PC-3 (cell line): ENCODE results near the gene ATP5F1B. TPM values are rescaled to one million over a fixed set of nuclear protein-coding genes. Genes with fewer than 3 reads are reported as not detected.

Experiments
- ATAC-seq: fragments of 200-7000 bp; cut with Tn5 transposase; 2 replicates; pipeline ENCODE4 v1.9.1; 2020; ENCODE audit warnings: mild to moderate bottlenecking, moderate library complexity
- BruUV-seq: library from RNA; stranded (reverse); fragments of 400-500 nt; replicated peaks from 2 replicates; lab custom pipeline; 2021; lab: Mats Ljungman, UMichigan
- CTCF ChIA-PET: fragments of 300-600 bp; sonication (Branson Sonifier 250); formaldehyde crosslinking; loops from one replicate; lab custom pipeline; 2022; ENCODE audit warnings: antibody characterized with exemption; lab: Charles Lee
- POLR2A ChIA-PET: fragments of 300-600 bp; sonication (Branson Sonifier 250); formaldehyde crosslinking; loops from one replicate; lab custom pipeline; 2022; ENCODE audit warnings: antibody characterized with exemption; ENCODE audit not compliant: unreplicated experiment; lab: Charles Lee
- DNase-seq: peaks from one replicate; pipeline ENCODE4 v3.0.0-alpha.2; 2015
- H2AFZ ChIP-seq: fragments of 300-600 bp; sonication (generic); 2 replicates; pipeline ENCODE4 v1.6.0; 2016; ENCODE audit warnings: antibody characterized with exemption, low read length
- H3F3A ChIP-seq: fragments of 300-600 bp; sonication (generic); one replicate; pipeline ENCODE4 v1.6.0; 2017; ENCODE audit warnings: antibody characterized with exemption, low read length, control low read depth, mild to moderate bottlenecking; ENCODE audit not compliant: unreplicated experiment
- H3K27ac ChIP-seq: fragments of 300-600 bp; sonication (generic); 2 replicates; pipeline ENCODE4 v1.5.1; 2016; ENCODE audit warnings: mild to moderate bottlenecking, low read length
- H3K27me3 ChIP-seq: fragments of 300-600 bp; sonication (generic); 2 replicates; pipeline ENCODE4 v1.6.1; 2016; ENCODE audit warnings: low read length, mixed read lengths
- H3K36me3 ChIP-seq: fragments of 300-600 bp; sonication (generic); 2 replicates; pipeline ENCODE4 v1.6.1; 2016; ENCODE audit warnings: low read depth, mixed run types, low read length, mixed read lengths
- H3K4me1 ChIP-seq: fragments of 300-600 bp; sonication (generic); 2 replicates; pipeline ENCODE4 v1.5.1; 2016; ENCODE audit warnings: low read length; ENCODE audit not compliant: insufficient read depth
- H3K4me2 ChIP-seq: fragments of 300-600 bp; sonication (generic); 2 replicates; pipeline ENCODE4 v1.6.0; 2016; ENCODE audit warnings: low read length
- H3K4me3 ChIP-seq: fragments of 300-600 bp; sonication (generic); 2 replicates; pipeline ENCODE4 v1.5.1; 2016; ENCODE audit warnings: mild to moderate bottlenecking, low read length, mixed read lengths
- H3K79me2 ChIP-seq: fragments of 300-600 bp; sonication (generic); 2 replicates; pipeline ENCODE4 v1.6.1; 2017; ENCODE audit warnings: low read length, mixed read lengths
- H3K9ac ChIP-seq: fragments of 300-600 bp; sonication (generic); 2 replicates; pipeline ENCODE4 v1.6.0; 2016; ENCODE audit warnings: mild to moderate bottlenecking, low read length
- H3K9me2 ChIP-seq: fragments of 300-600 bp; sonication (generic); replicated peaks from 2 replicates; pipeline ENCODE4 v1.6.1; 2016; ENCODE audit warnings: mixed run types, low read length, mixed read lengths
- H3K9me3 ChIP-seq: fragments of 300-600 bp; sonication (generic); 2 replicates; pipeline ENCODE4 v1.6.1; 2016; ENCODE audit warnings: low read length, mixed read lengths
- H4K20me1 ChIP-seq: fragments of 300-600 bp; sonication (generic); 2 replicates; pipeline ENCODE4 v1.6.1; 2016; ENCODE audit warnings: low read length, mixed read lengths
- EZH2 ChIP-seq: fragments of 300-600 bp; sonication (generic); IDR thresholded peaks from one replicate; pipeline ENCODE4 v1.6.1; 2017; ENCODE audit warnings: antibody characterized with exemption, mild to moderate bottlenecking, low read length; ENCODE audit not compliant: unreplicated experiment
- EZH2phosphoT487 ChIP-seq: fragments of 300-600 bp; sonication (generic); IDR thresholded peaks from 2 replicates; pipeline ENCODE4 v1.6.1; 2018; ENCODE audit warnings: mild to moderate bottlenecking, antibody characterized with exemption, low read length, borderline replicate concordance
- intact Hi-C: fragments of 100-400 bp; cut with micrococcal nuclease; formaldehyde crosslinking; loops from 2 replicates; pipeline ENCODE4 v1.9.0; 2023
- total RNA-seq: library from RNA; depleted of rRNA; stranded (reverse); fragments of >200 nt; gene quantifications from 2 replicates; pipeline ENCODE4 v1.2.3, GENCODE V29; 2014
- TF ChIP-seq, protein P1 (sequence below): fragments of 300-600 bp; sonication (generic); conservative IDR thresholded peaks from 2 replicates; pipeline ENCODE4 v1.5.1; 2017; ENCODE audit warnings: antibody characterized with exemption, low read depth, mild to moderate bottlenecking, low read length

Gene ATP5F1B
- total RNA-seq, 1 experiment from 2014 or later, result 1,046 TPM

DNA sequence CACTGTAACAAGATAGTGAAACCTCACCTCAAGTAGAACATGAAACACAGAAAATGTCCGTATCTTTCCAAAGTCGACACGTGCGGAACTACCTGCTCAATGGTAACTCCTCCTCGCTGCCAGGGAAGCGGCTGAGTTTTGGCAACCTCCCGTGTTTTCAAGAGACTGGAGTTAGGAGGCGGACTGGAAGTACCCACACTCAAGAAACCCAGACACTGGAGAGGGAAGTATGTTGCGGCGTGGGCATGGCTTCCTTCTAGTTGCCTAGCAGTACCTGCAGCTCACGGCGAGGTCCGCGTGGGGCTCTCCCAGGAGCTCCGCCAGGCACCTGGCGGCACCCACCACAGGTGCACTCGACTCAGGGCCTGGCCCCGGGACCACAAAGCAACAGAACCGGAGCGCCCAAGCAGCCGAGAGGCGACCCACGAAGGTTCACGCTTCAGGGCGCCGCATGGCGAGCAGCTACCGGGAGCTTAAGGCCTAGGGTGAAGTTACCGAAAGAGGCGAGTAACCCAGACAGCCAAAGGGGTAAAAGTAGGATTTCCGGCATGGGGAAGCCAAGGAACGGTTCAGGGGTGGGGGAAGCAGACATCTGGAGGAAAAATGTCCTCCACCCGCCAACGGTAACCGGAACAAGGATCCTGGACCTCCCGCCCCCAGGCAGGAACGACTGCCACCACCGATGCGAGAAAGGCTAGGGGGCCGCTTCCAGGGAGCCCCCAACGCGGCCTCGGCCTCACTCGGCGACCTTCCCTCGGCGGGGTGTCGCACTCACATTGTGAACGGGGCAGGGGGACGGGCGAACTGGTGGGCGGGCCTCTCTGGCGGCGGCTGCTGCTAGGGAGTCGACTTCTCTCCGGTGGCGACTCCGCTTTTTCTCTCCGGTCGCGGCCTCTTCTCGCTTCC is 41.7 kb upstream of the ATP5F1B start:
- Histone ChIP-seq H3K79me2 (peaks cover 64% of the 10 kb centered on the region), H3K4me3 (peak overlapping the region; percentile 95), H3K27ac (peak overlapping the region; percentile 87), H3K4me2 (peak overlapping the region; percentile 94), H3K9me3 (no peaks in the 10 kb centered on the region), H3K9me2 (no peaks in the 10 kb centered on the region), H3K36me3 (peaks cover 13% of the 10 kb centered on the region), H3K27me3 (no peaks in the 10 kb centered on the region), H3K9ac (peak overlapping the region; percentile 99), H3K4me1 (peaks cover 16% of the 10 kb centered on the region), H3F3A (no peaks in the 10 kb centered on the region), H2AFZ (0 out of 2 replicates have a peak overlapping the region, but pooled peaks have one; percentile 35), H4K20me1 (peaks cover 36% of the 10 kb centered on the region)
- ATAC-seq (peak; percentile 25), DNase-seq (peak; percentile 26)
- intact Hi-C loops, result loop anchor here (1.0 to 2.0 kb wide), 3 partner anchors 37 to 50 kb away; partner anchors contain the start of gene NACA
- ChIA-PET POLR2A (interaction anchor here (0.6 to 1.0 kb wide), 5 partner anchors 44 to 1254 kb away, joined by 3 to 5 read pairs (median 4); partner anchors contain the start of genes ATP23 and STAT6), CTCF (interaction anchor here (0.6 to 1.4 kb wide), 2 partner anchors 51 to 607 kb away, joined by 10 to 12 read pairs; no protein-coding TSS in a partner anchor)
- BruUV-seq, result TSS peak; percentile 59
- TF ChIP-seq EZH2phosphoT487 (no peak), EZH2 (no peak)
- TF ChIP-seq, protein P1, sequence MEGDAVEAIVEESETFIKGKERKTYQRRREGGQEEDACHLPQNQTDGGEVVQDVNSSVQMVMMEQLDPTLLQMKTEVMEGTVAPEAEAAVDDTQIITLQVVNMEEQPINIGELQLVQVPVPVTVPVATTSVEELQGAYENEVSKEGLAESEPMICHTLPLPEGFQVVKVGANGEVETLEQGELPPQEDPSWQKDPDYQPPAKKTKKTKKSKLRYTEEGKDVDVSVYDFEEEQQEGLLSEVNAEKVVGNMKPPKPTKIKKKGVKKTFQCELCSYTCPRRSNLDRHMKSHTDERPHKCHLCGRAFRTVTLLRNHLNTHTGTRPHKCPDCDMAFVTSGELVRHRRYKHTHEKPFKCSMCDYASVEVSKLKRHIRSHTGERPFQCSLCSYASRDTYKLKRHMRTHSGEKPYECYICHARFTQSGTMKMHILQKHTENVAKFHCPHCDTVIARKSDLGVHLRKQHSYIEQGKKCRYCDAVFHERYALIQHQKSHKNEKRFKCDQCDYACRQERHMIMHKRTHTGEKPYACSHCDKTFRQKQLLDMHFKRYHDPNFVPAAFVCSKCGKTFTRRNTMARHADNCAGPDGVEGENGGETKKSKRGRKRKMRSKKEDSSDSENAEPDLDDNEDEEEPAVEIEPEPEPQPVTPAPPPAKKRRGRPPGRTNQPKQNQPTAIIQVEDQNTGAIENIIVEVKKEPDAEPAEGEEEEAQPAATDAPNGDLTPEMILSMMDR, result no peak

DNA sequence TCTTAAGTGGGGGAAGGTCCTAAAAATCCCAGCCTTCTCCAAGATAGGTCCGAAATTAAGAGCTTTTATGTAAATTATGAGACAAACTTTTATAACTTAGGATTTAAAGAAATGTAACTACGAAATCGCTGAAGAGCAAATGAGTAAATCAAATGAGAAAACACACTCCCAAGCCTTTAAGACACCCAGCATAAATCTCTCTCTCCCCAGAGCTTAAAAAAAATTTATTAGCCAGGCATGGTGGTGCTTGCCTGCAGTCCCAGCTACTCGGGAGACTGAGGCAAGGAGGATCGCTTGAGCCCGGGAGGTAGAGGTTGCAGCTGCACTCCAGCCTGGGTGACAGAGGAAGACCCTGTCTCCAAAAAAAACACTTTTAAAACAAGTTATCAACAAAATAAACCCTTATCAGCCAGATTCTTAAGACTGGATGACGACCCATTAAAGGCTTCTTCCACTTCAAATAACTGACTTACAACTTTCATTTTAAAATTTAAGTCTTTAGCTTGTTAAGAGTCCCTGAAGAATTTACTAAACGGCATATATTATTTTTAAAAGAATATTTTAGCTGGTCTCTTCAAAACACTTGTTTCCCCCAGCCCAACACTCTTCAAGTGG is 39.1 kb upstream of the ATP5F1B start:
- DNase-seq (peak; percentile 19), ATAC-seq (no peak)
- Histone ChIP-seq H3K4me1 (peaks cover 21% of the 10 kb centered on the region), H3K9me2 (no peaks in the 10 kb centered on the region), H3K27ac (peak overlapping the region; percentile 26), H3K9ac (peak overlapping the region; percentile 99), H3K9me3 (no peaks in the 10 kb centered on the region), H3K27me3 (no peaks in the 10 kb centered on the region), H3F3A (no peaks in the 10 kb centered on the region), H3K36me3 (peaks cover 31% of the 10 kb centered on the region), H2AFZ (no peak overlapping the region), H3K79me2 (peaks cover 90% of the 10 kb centered on the region), H4K20me1 (peaks cover 58% of the 10 kb centered on the region), H3K4me2 (peak overlapping the region; percentile 94), H3K4me3 (peak overlapping the region; percentile 95)
- ChIA-PET POLR2A (interaction anchor here (0.8 kb wide), 1 partner anchor 41 kb away, joined by 3 read pairs; the partner anchor contains the start of gene NACA), CTCF (interaction anchor here (0.6 to 2.3 kb wide), 3 partner anchors 13 to 171 kb away, joined by 3 to 15 read pairs (median 9); no protein-coding TSS in a partner anchor)
- TF ChIP-seq EZH2phosphoT487 (no peak), EZH2 (no peak)
- TF ChIP-seq, protein P1, result no peak
- BruUV-seq, result no TSS peak
- intact Hi-C loops, result loop anchor here (2.0 kb wide), 1 partner anchor 48 kb away; no protein-coding TSS in a partner anchor
